H1 (cell line): ENCODE data around the gene LITAF. TPM values are rescaled to one million over a fixed set of nuclear protein-coding genes. Genes with fewer than 3 reads are reported as not detected.

Source experiments
- CTCF ChIA-PET: fragments of 300-600 bp; sonication (Branson Sonifier 250); formaldehyde crosslinking; loops from one replicate; lab custom pipeline; 2021; ENCODE audit not compliant: partially characterized antibody; lab: Charles Lee
- POLR2A ChIA-PET: fragments of 300-600 bp; sonication (Branson Sonifier 250); formaldehyde crosslinking; loops from one replicate; lab custom pipeline; 2021; ENCODE audit warnings: inconsistent platforms; ENCODE audit not compliant: partially characterized antibody; lab: Charles Lee
- DNase-seq, 2 experiments: peaks; one replicate each; pipeline versions ENCODE4 v3.0.0 to v3.0.0-alpha.2; 2010 to 2022; ENCODE audit warnings: low spot score in 2 of 2, low read depth in 1 of 2, mixed read lengths in 1 of 2
- FAIRE-seq: peaks from 2 replicates; lab custom pipeline; 2011; peaks lifted over from hg19 to GRCh38; lab: Jason Lieb, UNC
- H2AFZ ChIP-seq: 2 replicates; pipeline ENCODE4 v1.8.1; 2012; ENCODE audit warnings: low read length, inconsistent platforms
- H2AK5ac ChIP-seq: 2 replicates; pipeline ENCODE4 v1.6.1; 2013; ENCODE audit warnings: low read depth, low read length
- H2BK120ac ChIP-seq: replicated peaks from 2 replicates; pipeline ENCODE3; 2013; ENCODE audit warnings: low read depth, low read length, inconsistent platforms
- H2BK12ac ChIP-seq: 2 replicates; pipeline ENCODE4 v1.6.1; 2013; ENCODE audit warnings: low read depth, low read length
- H2BK15ac ChIP-seq: 2 replicates; pipeline ENCODE4 v1.6.1; 2013; ENCODE audit warnings: low read length
- H2BK20ac ChIP-seq: 2 replicates; pipeline ENCODE4 v1.6.1; 2013; ENCODE audit warnings: low read length
- H2BK5ac ChIP-seq: 2 replicates; pipeline ENCODE4 v1.6.1; 2013; ENCODE audit warnings: low read depth, low read length
- H3K14ac ChIP-seq: 2 replicates; pipeline ENCODE4 v1.6.1; 2013; ENCODE audit warnings: inconsistent platforms; ENCODE audit not compliant: insufficient read length
- H3K18ac ChIP-seq: 2 replicates; pipeline ENCODE4 v1.6.1; 2013; ENCODE audit warnings: low read length; ENCODE audit errors: extremely low read depth
- H3K23ac ChIP-seq: 2 replicates; pipeline ENCODE4 v1.6.1; 2013; ENCODE audit warnings: inconsistent platforms; ENCODE audit not compliant: insufficient read length
- H3K23me2 ChIP-seq: 2 replicates; pipeline ENCODE4 v1.6.1; 2013; ENCODE audit warnings: low read depth, low read length
- H3K27ac ChIP-seq: 2 replicates; pipeline ENCODE4 v1.6.1; 2011; ENCODE audit warnings: low read depth, low read length, inconsistent platforms
- H3K27me3 ChIP-seq, 4 experiments: replicated peaks in 1 of 4; 1 replicate in 1 of 4; 2 replicates in 3 of 4; pipeline versions ENCODE4 v1.6.1 to v1.8.1; 2011 to 2013; ENCODE audit warnings: low read length in 3 of 4, mild to moderate bottlenecking in 3 of 4, inconsistent platforms in 2 of 4, mixed read lengths in 2 of 4, moderate library complexity in 1 of 4; ENCODE audit not compliant: control insufficient read depth in 3 of 4, insufficient read depth in 3 of 4; ENCODE audit errors: extremely low read depth in 1 of 4
- H3K36me3 ChIP-seq, 4 experiments: 2 replicates each; pipeline versions ENCODE4 v1.6.1 to v1.8.1; 2011 to 2013; ENCODE audit warnings: mild to moderate bottlenecking in 4 of 4, low read length in 3 of 4, moderate library complexity in 2 of 4, control low read depth in 1 of 4, inconsistent platforms in 1 of 4; ENCODE audit not compliant: insufficient read depth in 4 of 4, control insufficient read depth in 2 of 4
- H3K4ac ChIP-seq: replicated peaks from 2 replicates; pipeline ENCODE3; 2013; ENCODE audit warnings: low read length, low read depth, mixed read lengths, inconsistent platforms; ENCODE audit not compliant: insufficient read length
- H3K4me1 ChIP-seq, 4 experiments: replicated peaks in 1 of 4; 1 replicate in 1 of 4; 2 replicates in 3 of 4; pipeline versions ENCODE4 v1.6.1 to v1.8.1; 2011 to 2013; ENCODE audit warnings: low read length in 3 of 4, inconsistent platforms in 2 of 4, mixed read lengths in 1 of 4; ENCODE audit not compliant: insufficient read depth in 4 of 4, control insufficient read depth in 3 of 4
- H3K4me2 ChIP-seq, 2 experiments: 2 replicates each; pipeline versions ENCODE4 v1.6.1 to v1.8.1; 2011 to 2013; ENCODE audit warnings: low read depth in 2 of 2, low read length in 2 of 2, control low read depth in 1 of 2, inconsistent platforms in 1 of 2, mild to moderate bottlenecking in 1 of 2; ENCODE audit not compliant: insufficient read depth in 1 of 2
- H3K4me3 ChIP-seq, 4 experiments: fragments of 200-600, 300-600 bp in 1 of 4; sonication (generic), shearing (Covaris generic), sonication (Bioruptor Twin) in 1 of 4; 2 replicates each; pipeline versions ENCODE4 v1.5.1 to v1.8.1; 2011 to 2016; ENCODE audit warnings: low read length in 4 of 4, low read depth in 3 of 4, control low read depth in 2 of 4, inconsistent platforms in 2 of 4, mild to moderate bottlenecking in 2 of 4, mixed read lengths in 1 of 4, moderate library complexity in 1 of 4; ENCODE audit not compliant: insufficient read depth in 2 of 4; ENCODE audit errors: extremely low read depth in 1 of 4
- H3K56ac ChIP-seq: replicated peaks from 2 replicates; pipeline ENCODE3; 2013; ENCODE audit warnings: low read depth, mild to moderate bottlenecking, mixed read lengths, low read length, inconsistent platforms; ENCODE audit not compliant: insufficient read length
- H3K79me1 ChIP-seq: 2 replicates; pipeline ENCODE4 v1.6.1; 2013; ENCODE audit warnings: low read depth, low read length, control low read depth
- H3K79me2 ChIP-seq, 2 experiments: 2 replicates each; pipeline versions ENCODE4 v1.6.1 to v1.8.1; 2012 to 2013; ENCODE audit warnings: low read length in 2 of 2, mild to moderate bottlenecking in 2 of 2, inconsistent platforms in 1 of 2; ENCODE audit not compliant: insufficient read depth in 2 of 2, control insufficient read depth in 1 of 2
- H3K9ac ChIP-seq, 4 experiments: replicated peaks in 1 of 4; 1 replicate in 1 of 4; 2 replicates in 3 of 4; pipeline versions ENCODE4 v1.6.1 to v1.8.1; 2011 to 2013; ENCODE audit warnings: low read depth in 3 of 4, low read length in 3 of 4, control low read depth in 2 of 4, mild to moderate bottlenecking in 2 of 4, moderate library complexity in 2 of 4, inconsistent platforms in 1 of 4; ENCODE audit errors: extremely low read depth in 1 of 4
- H3K9me3 ChIP-seq, 2 experiments: 2 replicates each; pipeline versions ENCODE4 v1.6.1 to v1.8.1; 2012 to 2013; ENCODE audit warnings: mild to moderate bottlenecking in 2 of 2, moderate library complexity in 2 of 2, control low read depth in 1 of 2, inconsistent platforms in 1 of 2, low read depth in 1 of 2, low read length in 1 of 2, mixed read lengths in 1 of 2; ENCODE audit not compliant: insufficient read depth in 2 of 2
- H4K20me1 ChIP-seq, 2 experiments: replicated peaks in 1 of 2; 2 replicates each; pipeline versions ENCODE3 to v1.8.1; 2011 to 2013; ENCODE audit warnings: inconsistent platforms in 2 of 2, low read length in 2 of 2, mild to moderate bottlenecking in 1 of 2; ENCODE audit not compliant: insufficient read depth in 2 of 2, control insufficient read depth in 1 of 2
- H4K5ac ChIP-seq: 2 replicates; pipeline ENCODE4 v1.6.1; 2013; ENCODE audit warnings: low read length, low read depth, mixed read lengths, inconsistent platforms; ENCODE audit not compliant: insufficient read length
- H4K8ac ChIP-seq: 2 replicates; pipeline ENCODE4 v1.8.0; 2013; ENCODE audit warnings: mild to moderate bottlenecking, moderate library complexity, low read length, inconsistent platforms; ENCODE audit not compliant: insufficient read depth; ENCODE audit errors: extremely low read depth
- H4K91ac ChIP-seq: replicated peaks from 2 replicates; pipeline ENCODE3; 2013; ENCODE audit warnings: low read length, mixed read lengths, inconsistent platforms; ENCODE audit not compliant: insufficient read length
- ASH2L ChIP-seq: fragments of 200-600, 300-600 bp; sonication (generic); IDR thresholded peaks from one replicate; pipeline ENCODE4 v1.7.1; 2017; ENCODE audit warnings: low read length
- CBX8 ChIP-seq: fragments of 300-800, 300-1000 bp; sonication (generic); IDR thresholded peaks from 2 replicates; pipeline ENCODE4 v1.7.1; 2016; ENCODE audit warnings: low read depth, low read length, borderline replicate concordance
- CHD2 ChIP-seq: IDR thresholded peaks from 2 replicates; pipeline ENCODE4 v1.6.1; 2012; ENCODE audit warnings: low read length, improper control_type of control experiment
- CTBP2 ChIP-seq: IDR thresholded peaks from 2 replicates; pipeline ENCODE4 v1.7.0; 2011; ENCODE audit warnings: borderline replicate concordance, mild to moderate bottlenecking, moderate library complexity, mixed read lengths, low read length; ENCODE audit not compliant: insufficient read depth, insufficient read length
- FOSL1 ChIP-seq: IDR thresholded peaks from 2 replicates; pipeline ENCODE4 v1.6.1; 2011; ENCODE audit warnings: mild to moderate bottlenecking, low read depth, low read length, moderate library complexity; ENCODE audit not compliant: insufficient read depth
- GTF2F1 ChIP-seq: IDR thresholded peaks from 2 replicates; pipeline ENCODE4 v1.6.1; 2012; ENCODE audit warnings: low read depth, low read length, improper control_type of control experiment, borderline replicate concordance
- KDM1A ChIP-seq: fragments of 200-600, 300-600 bp; sonication (generic); IDR thresholded peaks from 2 replicates; pipeline ENCODE4 v1.7.1; 2016; ENCODE audit warnings: mild to moderate bottlenecking, low read length, borderline replicate concordance
- POLR2AphosphoS5 ChIP-seq: IDR thresholded peaks from 2 replicates; pipeline ENCODE4 v1.6.1; 2011; ENCODE audit warnings: low read depth, low read length
- SIN3A ChIP-seq, 2 experiments: IDR thresholded peaks in 1 of 2; conservative IDR thresholded peaks in 1 of 2; 2 replicates each; pipeline ENCODE4 v1.6.1; 2011 to 2012; ENCODE audit warnings: low read length in 2 of 2, improper control_type of control experiment in 1 of 2, low read depth in 1 of 2, mild to moderate bottlenecking in 1 of 2
- SIX5 ChIP-seq: IDR thresholded peaks from 2 replicates; pipeline ENCODE4 v1.6.1; 2011; ENCODE audit warnings: mild to moderate bottlenecking, low read depth, low read length
- TCF12 ChIP-seq: IDR thresholded peaks from 2 replicates; pipeline ENCODE4 v1.6.1; 2011; ENCODE audit warnings: low read depth, mild to moderate bottlenecking, low read length
- USF2 ChIP-seq: IDR thresholded peaks from 2 replicates; pipeline ENCODE4 v1.6.1; 2011; ENCODE audit warnings: low read length, improper control_type of control experiment
- WGBS, 2 experiments: shearing (Covaris generic) in 1 of 2; methylation state at CpG; one replicate each; pipeline versions ENCODE4 v1.1.6 to v1.1.7; 2013 to 2015; ENCODE audit warnings: low lambda C conversion rate in 2 of 2, mixed read lengths in 2 of 2, inconsistent platforms in 1 of 2, low coverage in 1 of 2, missing lambda C conversion rate in 1 of 2; ENCODE audit not compliant: insufficient replicate concordance in 2 of 2, insufficient coverage in 1 of 2, insufficient read length in 1 of 2; ENCODE audit errors: extremely low coverage in 1 of 2, missing lambda C conversion rate in 1 of 2; 5-methylcytosine and 5-hydroxymethylcytosine counted together
- polyA plus RNA-seq, 7 experiments: library from polyadenylated mRNA; depleted of rRNA in 3 of 7; stranded (reverse) in 5 of 7; unstranded in 2 of 7; fragments of >200 nt in 5 of 7; fragments of 200-250 nt in 2 of 7; gene quantifications; 1 replicate in 5 of 7; 2 replicates in 1 of 7; 4 replicates in 1 of 7; pipeline versions ENCODE4 v1.2.1 to v1.2.3, GENCODE V29; 2011 to 2013; ENCODE audit warnings: missing spikeins in 2 of 7, mixed read lengths in 2 of 7
- total RNA-seq: library from RNA; stranded (reverse); fragmentation: NEBNext Ultra II Directional; extraction: Animal tissue kit (Norgen Biotek cat#: 25700); gene quantifications from 2 replicates; pipeline ENCODE4 v1.2.1, GENCODE V29; 2021

The LITAF gene
- total and polyA plus RNA-seq, 2 of the 8 experiments (the other 6 are each of a cell fraction or from before 2014, with no cell fraction given), result 165 to 205 TPM

GRCh38 chr16:11630046-11630767 is 43.5 kb upstream of the LITAF start:
- CTCF ChIA-PET, result interaction anchor here (0.6 to 3.0 kb wide), 3 partner anchors 11 to 30 kb away, joined by 3 to 11 read pairs (median 4); no protein-coding TSS in a partner anchor
- H3K4me3 ChIP-seq, result no peak overlapping the region
- no peak overlapping the region for H2BK20ac ChIP-seq
- H3K27me3 ChIP-seq, result no peaks in the 10 kb centered on the region
- H2BK15ac ChIP-seq, result no peak overlapping the region
- no peak overlapping the region for H2BK12ac ChIP-seq
- H3K56ac ChIP-seq, result no peak overlapping the region
- H3K9ac ChIP-seq, result no peak overlapping the region
- H4K91ac ChIP-seq, result no peak overlapping the region
- no peak overlapping the region for H2BK120ac ChIP-seq
- no peak overlapping the region for H2AFZ ChIP-seq
- H3K79me1 ChIP-seq, result no peaks in the 10 kb centered on the region; the same call in 1 of the 2 replicates
- WGBS, 2 experiments, result 81% methylated on average over 11 of the region's 12 CpGs; no CpG with 5 or more reads in 1 of the 2 experiments
- no peaks in the 10 kb centered on the region for H3K79me2 ChIP-seq
- no peak overlapping the region; the same call in 1 of the 2 replicates for H2BK5ac ChIP-seq
- no peaks in the 10 kb centered on the region for H3K9me3 ChIP-seq
- H4K20me1 ChIP-seq, result no peaks in the 10 kb centered on the region
- H3K36me3 ChIP-seq, result no peaks in the 10 kb centered on the region
- no peak overlapping the region for H4K8ac ChIP-seq
- H3K4ac ChIP-seq, result no peak overlapping the region
- FAIRE-seq, result no peak
- H3K23ac ChIP-seq, result no peak overlapping the region
- H3K4me1 ChIP-seq, result peaks cover 0 to 6% (median 2%) of the 10 kb centered on the region in 4 experiments; a peak in 6 of 7 replicates
- POLR2A ChIA-PET, result interaction anchor here (1.0 to 2.8 kb wide), 2 partner anchors 14 to 93 kb away, joined by 3 to 7 read pairs; no protein-coding TSS in a partner anchor
- no peaks in the 10 kb centered on the region for H3K23me2 ChIP-seq
- no peak for DNase-seq
- no peak overlapping the region for H4K5ac ChIP-seq
- no peak overlapping the region for H3K27ac ChIP-seq
- H3K18ac ChIP-seq, result no peak overlapping the region
- no peak overlapping the region for H3K4me2 ChIP-seq
- TF ChIP-seq ASH2L (no peak), CBX8 (no peak), SIX5 (no peak), USF2 (no peak), CHD2 (no peak), POLR2AphosphoS5 (no peak), TCF12 (no peak), FOSL1 (no peak), KDM1A (no peak), CTBP2 (no peak), GTF2F1 (no peak), SIN3A (conservative IDR thresholded peaks at IDR 0.05 in 1 of 2, IDR thresholded peaks at IDR 0.05 in 1 of 2; ENCODE audit: low read depth in 1 of 2, low read length in 2 of 2) (no peak)
- no peak overlapping the region for H3K14ac ChIP-seq
- H2AK5ac ChIP-seq, result no peak overlapping the region
